ENCODE results near the gene MRGPRF. TPM values are rescaled to one million over a fixed set of nuclear protein-coding genes. Genes with fewer than 3 reads are reported as not detected.

MRGPRF gene
- total and polyA plus RNA-seq, 2 of the 8 experiments (the other 6 are each of a cell fraction or from before 2014, with no cell fraction given), result 7.5 to 11.0 TPM

DNA sequence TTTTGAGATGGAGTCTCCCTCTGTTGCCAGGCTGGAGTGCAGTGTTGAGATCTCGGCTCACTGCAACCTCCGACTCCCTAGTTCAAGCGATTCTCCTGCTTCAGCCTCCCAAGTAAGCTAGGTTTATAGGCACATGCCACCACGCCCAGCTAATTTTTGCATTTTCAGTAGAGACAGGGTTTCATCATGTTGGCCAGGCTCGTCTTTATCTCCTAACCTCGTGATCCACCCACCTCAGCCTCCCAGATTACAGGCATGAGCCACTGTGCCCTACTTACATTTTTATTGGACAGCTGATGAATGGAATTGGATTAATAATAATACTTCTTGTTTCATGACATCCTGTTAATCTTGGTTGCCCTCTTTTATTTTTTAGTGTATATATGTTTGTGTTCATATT, 29.2 kb downstream of the MRGPRF start:
- WGBS, 2 experiments (ENCODE audit: extremely low coverage in 1 of 2, insufficient coverage in 1 of 2, insufficient read length in 1 of 2, insufficient replicate concordance in 2 of 2, low coverage in 1 of 2, low lambda C conversion rate in 2 of 2, missing lambda C conversion rate in 1 of 2), result 98% methylated on average over 6 of the region's 6 CpGs; no CpG with 5 or more reads in 1 of the 2 experiments
- no peak overlapping the region for H2AK5ac ChIP-seq (ENCODE audit: low read depth, low read length)
- no peak for FAIRE-seq
- no peak for TF ChIP-seq ASH2L (IDR thresholded peaks at IDR 0.05; ENCODE audit: low read length)
- TF ChIP-seq SUZ12 (IDR thresholded peaks at IDR 0.05; ENCODE audit: low read length), result no peak
- no peak for TF ChIP-seq SP2 (IDR thresholded peaks at IDR 0.05; ENCODE audit: low read length)
- TF ChIP-seq GTF2F1 (IDR thresholded peaks at IDR 0.05; ENCODE audit: borderline replicate concordance, low read depth, low read length), result no peak
- no peak for TF ChIP-seq KDM1A (IDR thresholded peaks at IDR 0.05; ENCODE audit: borderline replicate concordance, low read length)
- TF ChIP-seq CREB1 (IDR thresholded peaks at IDR 0.05), result no peak
- no peak for TF ChIP-seq RFX5 (IDR thresholded peaks at IDR 0.05; ENCODE audit: borderline replicate concordance, low read depth, low read length)
- TF ChIP-seq TCF12 (IDR thresholded peaks at IDR 0.05; ENCODE audit: low read depth, low read length), result no peak
- TF ChIP-seq RAD21 (IDR thresholded peaks at IDR 0.05 in 1 of 2, conservative IDR thresholded peaks at IDR 0.05 in 1 of 2; ENCODE audit: low read depth in 2 of 2, low read length in 2 of 2), result no peak
- no peak for TF ChIP-seq KDM4A (IDR thresholded peaks at IDR 0.05; ENCODE audit: low read depth, low read length, severe bottlenecking)
- no peak for TF ChIP-seq PHF8 (conservative IDR thresholded peaks at IDR 0.05; ENCODE audit: low read depth, low read length)
- TF ChIP-seq RXRA (IDR thresholded peaks at IDR 0.05; ENCODE audit: insufficient read depth, low read depth, low read length), result no peak
- no peak for TF ChIP-seq SIX5 (IDR thresholded peaks at IDR 0.05; ENCODE audit: low read depth, low read length)
- TF ChIP-seq, protein P1, sequence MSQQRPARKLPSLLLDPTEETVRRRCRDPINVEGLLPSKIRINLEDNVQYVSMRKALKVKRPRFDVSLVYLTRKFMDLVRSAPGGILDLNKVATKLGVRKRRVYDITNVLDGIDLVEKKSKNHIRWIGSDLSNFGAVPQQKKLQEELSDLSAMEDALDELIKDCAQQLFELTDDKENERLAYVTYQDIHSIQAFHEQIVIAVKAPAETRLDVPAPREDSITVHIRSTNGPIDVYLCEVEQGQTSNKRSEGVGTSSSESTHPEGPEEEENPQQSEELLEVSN (IDR thresholded peaks at IDR 0.05), result no peak
- no peak for TF ChIP-seq POLR2A (IDR thresholded peaks at IDR 0.05; ENCODE audit: control extremely low read depth in 1 of 2, low read depth in 2 of 2, low read length in 2 of 2)

More for the DNA sequence above, 29.2 kb downstream of the MRGPRF start:
- H3K23ac ChIP-seq (ENCODE audit: insufficient read length), result no peak overlapping the region
- no peak overlapping the region for H4K5ac ChIP-seq (ENCODE audit: insufficient read length, low read depth, low read length)
- DNase-seq (ENCODE audit: low read depth in 1 of 2, low spot score in 2 of 2), result no peak
- H3K27ac ChIP-seq (ENCODE audit: low read depth, low read length), result no peak overlapping the region
- H2BK5ac ChIP-seq (ENCODE audit: low read depth, low read length), result no peak overlapping the region
- H3K9ac ChIP-seq (replicated peaks in 1 of 4; ENCODE audit: extremely low read depth in 1 of 4, low read depth in 3 of 4, low read length in 3 of 4), result no peak overlapping the region
- H3K14ac ChIP-seq (ENCODE audit: insufficient read length), result no peak overlapping the region
- no peak overlapping the region for H2BK120ac ChIP-seq (replicated peaks; ENCODE audit: low read depth, low read length)
- no peak overlapping the region for H3K56ac ChIP-seq (replicated peaks; ENCODE audit: insufficient read length, low read depth, low read length)
- ChIA-PET CTCF (ENCODE audit: partially characterized antibody) (no interaction called here), POLR2A (ENCODE audit: partially characterized antibody) (interaction anchor here (0.8 kb wide), 1 partner anchor 9 kb away, joined by 3 read pairs; no protein-coding TSS in a partner anchor)
- H4K91ac ChIP-seq (replicated peaks; ENCODE audit: insufficient read length, low read length), result no peak overlapping the region
- H4K8ac ChIP-seq (ENCODE audit: extremely low read depth, insufficient read depth, low read length), result no peak overlapping the region
- no peak overlapping the region for H2BK15ac ChIP-seq (ENCODE audit: low read length)
- no peak overlapping the region for H3K4me2 ChIP-seq (ENCODE audit: insufficient read depth in 1 of 2, low read depth in 2 of 2, low read length in 2 of 2)
- no peaks in the 10 kb centered on the region for H3K36me3 ChIP-seq (ENCODE audit: control insufficient read depth in 2 of 4, insufficient read depth in 4 of 4, low read length in 3 of 4)
- no peak overlapping the region for H3K18ac ChIP-seq (ENCODE audit: extremely low read depth, low read length)
- H3K23me2 ChIP-seq (ENCODE audit: low read depth, low read length), result no peaks in the 10 kb centered on the region
- H4K20me1 ChIP-seq (replicated peaks in 1 of 2; ENCODE audit: control insufficient read depth in 1 of 2, insufficient read depth in 2 of 2, low read length in 2 of 2), result no peaks in the 10 kb centered on the region
- no peak overlapping the region for H3K4ac ChIP-seq (replicated peaks; ENCODE audit: insufficient read length, low read depth, low read length)
- H3K4me3 ChIP-seq (ENCODE audit: extremely low read depth in 1 of 4, insufficient read depth in 2 of 4, low read depth in 3 of 4, low read length in 4 of 4), result no peak overlapping the region
- no peaks in the 10 kb centered on the region for H3K79me1 ChIP-seq (ENCODE audit: low read depth, low read length)
- no peaks in the 10 kb centered on the region; a peak in 1 of 7 replicates for H3K27me3 ChIP-seq (replicated peaks in 1 of 4; ENCODE audit: control insufficient read depth in 3 of 4, extremely low read depth in 1 of 4, insufficient read depth in 3 of 4, low read length in 3 of 4)
- no peak overlapping the region for H2BK20ac ChIP-seq (ENCODE audit: low read length)
- no peak overlapping the region for H2BK12ac ChIP-seq (ENCODE audit: low read depth, low read length)
- H3K9me3 ChIP-seq (ENCODE audit: insufficient read depth in 2 of 2, low read depth in 1 of 2, low read length in 1 of 2), result peaks cover 4% of the 10 kb centered on the region in 2 experiments; a peak in 2 of 4 replicates
- peaks cover 0 to 3% (median 1%) of the 10 kb centered on the region in 4 experiments; a peak in 1 of 7 replicates for H3K4me1 ChIP-seq (replicated peaks in 1 of 4; ENCODE audit: control insufficient read depth in 3 of 4, insufficient read depth in 4 of 4, low read length in 3 of 4)
- no peaks in the 10 kb centered on the region for H3K79me2 ChIP-seq (ENCODE audit: control insufficient read depth in 1 of 2, insufficient read depth in 2 of 2, low read length in 2 of 2)
- no peak overlapping the region for H2AFZ ChIP-seq (ENCODE audit: low read length)

Measured in H1 (cell line).